ENCODE data around the gene XPR1. TPM values are rescaled to one million over a fixed set of nuclear protein-coding genes. Genes with fewer than 3 reads are reported as not detected.
A peak's percentile ranks its signal among the peaks of the same experiment; 100 is the strongest.

Gene XPR1
- total RNA-seq, 2 experiments from 2014 or later: 17.6 to 21.9 TPM

- CTCF ChIA-PET: no interaction called here
- ATAC-seq: no peak
- no peaks in the 10 kb centered on the region for H3K9me3 Mint-ChIP-seq (ENCODE audit: low read depth)
- peaks cover 13% of the 10 kb centered on the region for H3K27me3 Mint-ChIP-seq
- no peak overlapping the region for H3K27ac Mint-ChIP-seq
- H3K4me3 Mint-ChIP-seq: no peak overlapping the region
- no peak for DNase-seq
- no peaks in the 10 kb centered on the region for H3K36me3 Mint-ChIP-seq
- H3K4me1 Mint-ChIP-seq: no peaks in the 10 kb centered on the region
Measured at GRCh38 chr1:180622658-180623508, 8.9 kb upstream of the XPR1 start.

GRCh38 chr1:180623579-180624347 is 8.1 kb upstream of the XPR1 start:
- H3K4me1 Mint-ChIP-seq: no peaks in the 10 kb centered on the region
- H3K36me3 Mint-ChIP-seq: no peaks in the 10 kb centered on the region
- H3K9me3 Mint-ChIP-seq (ENCODE audit: low read depth): no peaks in the 10 kb centered on the region
- CTCF ChIA-PET: no interaction called here
- DNase-seq: no peak
- no peak overlapping the region for H3K27ac Mint-ChIP-seq
- no peak overlapping the region for H3K4me3 Mint-ChIP-seq
- peaks cover 13% of the 10 kb centered on the region for H3K27me3 Mint-ChIP-seq
- no peak for ATAC-seq

- Mint-ChIP-seq H3K4me3 (no peak overlapping the region), H3K27ac (no peak overlapping the region), H3K36me3 (no peaks in the 10 kb centered on the region), H3K27me3 (peaks cover 13% of the 10 kb centered on the region), H3K4me1 (peaks cover 6% of the 10 kb centered on the region), H3K9me3 (ENCODE audit: low read depth) (no peaks in the 10 kb centered on the region)
- CTCF ChIA-PET: no interaction called here
- DNase-seq: no peak
- ATAC-seq: no peak
Measured at GRCh38 chr1:180626711-180627110, 5.1 kb upstream of the XPR1 start.

GRCh38 chr1:180627411-180627810 is 4.4 kb upstream of the XPR1 start:
- Mint-ChIP-seq H3K27ac (no peak overlapping the region), H3K36me3 (no peaks in the 10 kb centered on the region), H3K27me3 (peaks cover 13% of the 10 kb centered on the region), H3K4me1 (peaks cover 6% of the 10 kb centered on the region), H3K4me3 (no peak overlapping the region), H3K9me3 (ENCODE audit: low read depth) (no peaks in the 10 kb centered on the region)
- DNase-seq (no peak), ATAC-seq (no peak)
- CTCF ChIA-PET: no interaction called here

- H3K27ac Mint-ChIP-seq: no peak overlapping the region
- CTCF ChIA-PET: no interaction called here
- DNase-seq: no peak
Measured at GRCh38 chr1:180628646-180629045, 3.2 kb upstream of the XPR1 start.

GRCh38 chr1:180630408-180631193 is 1.2 kb upstream of the XPR1 start:
- Mint-ChIP-seq H3K27me3 (peaks cover 9% of the 10 kb centered on the region), H3K9me3 (ENCODE audit: low read depth) (no peaks in the 10 kb centered on the region), H3K4me1 (peaks cover 6% of the 10 kb centered on the region), H3K4me3 (no peak overlapping the region), H3K27ac (no peak overlapping the region), H3K36me3 (no peaks in the 10 kb centered on the region)
- ATAC-seq (no peak), DNase-seq (no peak)
- CTCF ChIA-PET: interaction anchor here (0.8 to 1.7 kb wide), 7 partner anchors 9 to 512 kb away, joined by 3 to 10 read pairs (median 4); no protein-coding TSS in a partner anchor

More at GRCh38 chr1:180628646-180629045, 3.2 kb upstream of the XPR1 start:
- Mint-ChIP-seq H3K4me3 (no peak overlapping the region), H3K27me3 (peaks cover 13% of the 10 kb centered on the region), H3K36me3 (no peaks in the 10 kb centered on the region), H3K4me1 (peaks cover 6% of the 10 kb centered on the region), H3K9me3 (ENCODE audit: low read depth) (no peaks in the 10 kb centered on the region)
- ATAC-seq: no peak

GRCh38 chr1:180631194-180631765 is 542 bp upstream of the XPR1 start:
- H3K27ac Mint-ChIP-seq: peak overlapping the region; percentile 86
- DNase-seq (no peak), ATAC-seq (no peak)
- H3K4me1 Mint-ChIP-seq: peaks cover 6% of the 10 kb centered on the region
- no peaks in the 10 kb centered on the region for H3K36me3 Mint-ChIP-seq
- CTCF ChIA-PET: interaction anchor here (0.8 to 1.7 kb wide), 8 partner anchors 10 to 511 kb away, joined by 3 to 10 read pairs (median 4); partner anchors contain the start of gene ACBD6
- no peak overlapping the region for H3K4me3 Mint-ChIP-seq
- H3K9me3 Mint-ChIP-seq (ENCODE audit: low read depth): no peaks in the 10 kb centered on the region
- H3K27me3 Mint-ChIP-seq: peaks cover 5% of the 10 kb centered on the region

- peak overlapping the region; percentile 86 for H3K27ac Mint-ChIP-seq
- peak; percentile 56 for ATAC-seq
- H3K4me1 Mint-ChIP-seq: peaks cover 6% of the 10 kb centered on the region
- DNase-seq: peak; percentile 77
- H3K27me3 Mint-ChIP-seq: no peaks in the 10 kb centered on the region
- CTCF ChIA-PET: interaction anchor here (1.1 to 1.7 kb wide), 7 partner anchors 14 to 510 kb away, joined by 3 to 10 read pairs (median 4); partner anchors contain the start of gene ACBD6
- H3K36me3 Mint-ChIP-seq: peaks cover 2% of the 10 kb centered on the region
- no peaks in the 10 kb centered on the region for H3K9me3 Mint-ChIP-seq (ENCODE audit: low read depth)
- H3K4me3 Mint-ChIP-seq: no peak overlapping the region
Measured at GRCh38 chr1:180632326-180633056, 669 bp downstream of the XPR1 start.

GRCh38 chr1:180633057-180634056 is 1.5 kb downstream of the XPR1 start:
- peaks cover 2% of the 10 kb centered on the region for H3K36me3 Mint-ChIP-seq
- no peak for ATAC-seq
- CTCF ChIA-PET: interaction anchor here (1.1 kb wide), 1 partner anchor 117 kb away, joined by 3 read pairs; no protein-coding TSS in a partner anchor
- H3K27me3 Mint-ChIP-seq: no peaks in the 10 kb centered on the region
- no peak overlapping the region for H3K27ac Mint-ChIP-seq
- H3K9me3 Mint-ChIP-seq (ENCODE audit: low read depth): no peaks in the 10 kb centered on the region
- peaks cover 7% of the 10 kb centered on the region for H3K4me1 Mint-ChIP-seq
- no peak for DNase-seq
- H3K4me3 Mint-ChIP-seq: no peak overlapping the region

GRCh38 chr1:180636138-180636537 is 4.3 kb downstream of the XPR1 start:
- no peak for DNase-seq
- no peaks in the 10 kb centered on the region for H3K27me3 Mint-ChIP-seq
- H3K4me1 Mint-ChIP-seq: peaks cover 7% of the 10 kb centered on the region
- peaks cover 2% of the 10 kb centered on the region for H3K36me3 Mint-ChIP-seq
- H3K4me3 Mint-ChIP-seq: no peak overlapping the region
- ATAC-seq: no peak
- CTCF ChIA-PET: interaction anchor here (1.0 kb wide), 1 partner anchor 120 kb away, joined by 3 read pairs; no protein-coding TSS in a partner anchor
- no peaks in the 10 kb centered on the region for H3K9me3 Mint-ChIP-seq (ENCODE audit: low read depth)
- no peak overlapping the region for H3K27ac Mint-ChIP-seq

- Mint-ChIP-seq H3K9me3 (ENCODE audit: low read depth) (no peaks in the 10 kb centered on the region), H3K4me3 (no peak overlapping the region), H3K36me3 (peaks cover 5% of the 10 kb centered on the region), H3K27me3 (no peaks in the 10 kb centered on the region), H3K27ac (no peak overlapping the region), H3K4me1 (peaks cover 3% of the 10 kb centered on the region)
- CTCF ChIA-PET: no interaction called here
- DNase-seq: no peak
- ATAC-seq: no peak
Measured at GRCh38 chr1:180639871-180640270, 8.0 kb downstream of the XPR1 start.
